Left cardiac atrium (tissue), 4 donors: ENCODE measurements around the gene TFEC. TPM values are rescaled to one million over a fixed set of nuclear protein-coding genes. Genes with fewer than 3 reads are reported as not detected.
"Not testable (repeated sequence)": the region's sequence is repeated elsewhere in the genome, so short reads cannot be mapped to it uniquely, and the experiment has no call there.

Experiments used
- ATAC-seq, 2 donors: fragments of 200-7000 bp; cut with Tn5 transposase; one replicate each; pipeline ENCODE4 v1.9.1; 2020; ENCODE audit warnings: mild to moderate bottlenecking in 2 of 2, moderate library complexity in 2 of 2
- DNase-seq: peaks from one replicate; pipeline ENCODE4 v3.0.0-alpha.2; 2020
- intact Hi-C, 2 donors: fragments of 100-400 bp; cut with DNase I; formaldehyde crosslinking; loops; one replicate each; pipeline versions ENCODE4 v1.14.1 to v1.15.1; 2022 to 2023
- total RNA-seq, 2 donors: library from RNA; stranded (reverse); fragmentation: NEBNext Ultra II Directional; extraction: Animal tissue kit (Norgen Biotek cat#: 25700); gene quantifications; one replicate each; pipeline ENCODE4 v1.2.1, GENCODE V29; 2021
- donor health status: DM: no; HTN: yes; CAD: no.
- donor health status: DM: no; HTN: yes; CAD: no; lungs with severe emphysema.
- donor health status: DM: yes; HTN: yes; CAD: no.
- donor health status: Dilated cardiomyopathy.

TFEC gene
- total RNA-seq, 2 donors from 2014 or later = 3.5 to 4.0 TPM

GRCh38 chr7:116004762-116005161 is 25.8 kb downstream of the TFEC start:
- intact Hi-C loops, ATAC-seq, DNase-seq: not testable (repeated sequence)

- intact Hi-C loops = no loop called here
- ATAC-seq (no peak), DNase-seq (no peak)
Observed at GRCh38 chr7:115997221-115997620, 33.3 kb downstream of the TFEC start.

- DNase-seq = no peak
- no peak for ATAC-seq
- intact Hi-C loops = no loop called here
Observed at GRCh38 chr7:115995701-115996100, 34.9 kb downstream of the TFEC start.

GRCh38 chr7:115988401-115988800 is 42.2 kb downstream of the TFEC start:
- ATAC-seq = no peak
- no peak for DNase-seq
- intact Hi-C loops = no loop called here

GRCh38 chr7:115987486-115987885 is 43.1 kb downstream of the TFEC start:
- ATAC-seq (no peak), DNase-seq (no peak)
- intact Hi-C loops = no loop called here

GRCh38 chr7:115984105-115984504 is 46.5 kb downstream of the TFEC start:
- DNase-seq (no peak), ATAC-seq (no peak)
- intact Hi-C loops = no loop called here

GRCh38 chr7:115980159-115980558 is 50.4 kb downstream of the TFEC start:
- ATAC-seq = no peak
- intact Hi-C loops = no loop called here
- DNase-seq = no peak

- no peak for ATAC-seq
- no peak for DNase-seq
- intact Hi-C loops = no loop called here
Observed at GRCh38 chr7:115976651-115977050, 53.9 kb downstream of the TFEC start.

- ATAC-seq (no peak), DNase-seq (no peak)
- intact Hi-C loops = no loop called here
Observed at GRCh38 chr7:115975766-115976165, 54.8 kb downstream of the TFEC start.

GRCh38 chr7:115973406-115973805 is 57.2 kb downstream of the TFEC start:
- intact Hi-C loops = no loop called here
- ATAC-seq = no peak
- DNase-seq = no peak

- ATAC-seq (no peak), DNase-seq (no peak)
- intact Hi-C loops = no loop called here
Observed at GRCh38 chr7:115971506-115971905, 59.1 kb downstream of the TFEC start.

- intact Hi-C loops = no loop called here
- no peak for ATAC-seq
- DNase-seq = no peak
Observed at GRCh38 chr7:115968596-115968995, 62.0 kb downstream of the TFEC start.

- no peak for DNase-seq
- intact Hi-C loops = no loop called here
- no peak for ATAC-seq
Observed at GRCh38 chr7:115968171-115968570, 62.4 kb downstream of the TFEC start.

- ATAC-seq (no peak), DNase-seq (no peak)
- intact Hi-C loops = no loop called here
Observed at GRCh38 chr7:115965796-115966475, 64.6 kb downstream of the TFEC start.

GRCh38 chr7:115965236-115965635 is 65.3 kb downstream of the TFEC start:
- no peak for ATAC-seq
- no peak for DNase-seq
- intact Hi-C loops = no loop called here

- intact Hi-C loops = no loop called here
- DNase-seq (no peak), ATAC-seq (no peak)
Observed at GRCh38 chr7:115964799-115965198, 65.8 kb downstream of the TFEC start.

GRCh38 chr7:115962340-115962739 is 68.2 kb downstream of the TFEC start:
- intact Hi-C loops = no loop called here
- ATAC-seq = no peak

GRCh38 chr7:115953592-115954255 is 76.8 kb downstream of the TFEC start:
- intact Hi-C loops = no loop called here
- no peak for ATAC-seq
- DNase-seq = no peak

More at GRCh38 chr7:115962340-115962739, 68.2 kb downstream of the TFEC start:
- DNase-seq = no peak

GRCh38 chr7:115952832-115953231 is 77.7 kb downstream of the TFEC start:
- ATAC-seq (no peak), DNase-seq (no peak)
- intact Hi-C loops = no loop called here

- intact Hi-C loops = no loop called here
- no peak for DNase-seq
- no peak for ATAC-seq
Observed at GRCh38 chr7:115951547-115951946, 79.0 kb downstream of the TFEC start.

GRCh38 chr7:115941703-115942268 is 88.8 kb downstream of the TFEC start:
- intact Hi-C loops = no loop called here
- DNase-seq = no peak
- ATAC-seq = no peak
